GM18870 (cell line): ENCODE results near the gene TUBG2.

Experiments used
- ATAC-seq: cut with Tn5 transposase; IDR thresholded peaks from one replicate; pipeline ENCODE4 v1.9.1; 2021; ENCODE audit warnings: moderate library complexity; ENCODE audit not compliant: unreplicated experiment

TUBG2 gene

GRCh38 chr17:42676424-42677011 is 17.4 kb downstream of the TUBG2 start, which contains the start of gene PLEKHH3:
TSS of gene PLEKHH3 (minus strand) at chr17:42676994. CDS start at chr17:42676563, 431 bp downstream.
- ATAC-seq: no peak

- peak; percentile 52 for ATAC-seq
Observed at GRCh38 chr17:42677012-42677857, 18.2 kb downstream of the TUBG2 start.

- no peak for ATAC-seq
Observed at GRCh38 chr17:42677921-42678781, 19.1 kb downstream of the TUBG2 start.

GRCh38 chr17:42678951-42679491 is 19.9 kb downstream of the TUBG2 start:
- ATAC-seq: no peak

DNA sequence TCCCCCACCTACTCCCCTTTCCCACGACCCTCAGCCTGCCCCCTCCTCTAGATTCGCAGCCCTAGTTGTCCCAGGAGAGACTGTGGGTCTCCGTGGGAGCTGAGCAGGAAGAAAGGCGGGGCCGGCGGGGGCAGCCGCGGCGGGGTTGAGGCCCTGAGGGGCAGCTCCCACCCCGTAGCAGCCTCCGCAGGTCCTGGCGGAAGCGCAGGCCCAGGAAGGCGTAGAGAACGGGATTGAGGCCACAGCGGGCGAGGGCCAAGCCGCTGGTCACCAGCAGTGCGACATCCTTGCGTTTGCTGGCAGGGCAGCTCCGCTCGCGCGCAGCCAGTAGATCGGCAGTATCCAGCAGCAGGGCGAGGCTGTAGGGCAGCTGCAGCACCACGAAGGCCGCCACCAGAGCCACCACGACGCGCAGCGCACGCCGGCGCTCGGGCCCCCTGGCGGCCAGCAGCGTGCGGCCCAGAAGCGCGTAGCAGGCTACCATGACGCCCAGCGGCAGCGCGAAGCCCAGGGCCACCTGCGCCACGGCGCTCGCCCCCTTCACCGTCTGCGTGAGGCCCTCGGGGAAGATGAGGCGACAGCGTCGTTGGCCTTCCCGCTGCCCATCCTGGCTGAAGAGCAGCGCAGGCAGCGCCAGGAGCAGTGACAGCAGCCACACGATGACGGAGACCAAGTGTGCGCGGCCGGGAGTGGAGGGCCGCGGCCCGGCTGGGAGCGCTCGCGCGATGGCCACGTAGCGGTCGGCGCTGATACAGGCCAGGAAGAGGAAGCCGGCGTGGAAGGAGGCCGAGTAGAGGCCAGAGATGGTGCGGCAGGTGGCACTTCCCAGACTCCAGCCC is 20.6 kb downstream of the TUBG2 start:
- ATAC-seq: no peak

DNA sequence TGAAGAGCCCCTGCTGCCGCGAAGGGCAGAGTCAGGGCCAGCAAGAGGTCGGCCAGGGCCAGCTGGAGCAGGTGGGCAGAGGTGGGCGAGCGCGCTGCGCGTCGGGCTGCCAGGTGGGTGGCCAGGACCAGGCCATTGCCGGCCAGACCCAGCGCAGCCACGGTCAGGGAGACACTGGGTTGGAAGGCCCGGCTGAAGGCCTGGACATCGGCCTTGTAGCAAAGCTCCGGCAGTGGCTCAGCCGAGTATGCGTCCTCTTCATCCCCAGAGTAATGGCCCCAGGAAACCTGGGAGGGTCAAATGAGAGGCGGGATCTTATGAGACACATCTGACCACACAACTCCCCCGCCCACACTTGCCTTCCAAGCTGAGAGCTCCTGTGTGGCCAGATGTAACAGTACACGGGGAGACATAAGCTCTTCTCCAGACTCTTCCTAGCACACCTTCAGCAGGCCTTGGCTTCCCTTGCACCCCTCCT is 21.3 kb downstream of the TUBG2 start:
- ATAC-seq: no peak

DNA sequence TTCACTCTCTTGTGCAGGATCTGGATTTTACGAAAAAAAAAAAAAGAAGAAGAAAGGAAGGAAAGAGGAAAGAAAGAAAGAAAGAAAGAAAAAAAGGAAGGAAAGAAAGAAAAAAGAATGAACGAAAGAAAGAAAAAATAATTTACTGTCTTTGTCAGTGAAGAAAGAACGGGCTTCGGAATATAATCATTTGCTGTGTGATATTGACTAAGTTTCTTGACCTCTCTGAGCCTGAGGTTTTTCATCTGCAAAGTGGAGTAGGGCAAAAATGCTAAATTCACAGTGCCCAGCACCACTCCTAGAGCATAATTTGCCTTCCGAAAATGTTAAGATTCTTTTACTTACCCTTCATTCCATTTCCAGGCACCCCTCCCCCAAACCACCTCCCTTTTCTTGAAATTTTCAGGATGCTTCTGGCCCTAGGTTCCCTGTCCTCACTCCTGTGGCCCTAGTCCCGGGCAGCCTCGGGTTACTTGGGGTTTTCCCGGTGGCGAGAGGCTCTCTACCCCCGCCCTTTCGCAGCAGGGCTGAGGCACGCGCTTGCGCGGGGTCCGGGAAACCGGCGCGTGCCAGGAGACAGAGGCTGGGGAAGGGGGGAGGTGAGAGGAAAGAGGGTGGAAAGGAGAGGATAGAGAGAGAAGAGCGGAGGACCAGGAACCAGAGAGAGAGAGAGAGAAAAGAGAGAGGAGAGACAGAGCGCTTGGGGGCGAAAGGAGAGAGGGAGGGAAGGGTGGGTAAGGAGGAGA is 23.1 kb downstream of the TUBG2 start, which contains the start of gene CNTNAP1:
Gene CNTNAP1, plus strand, starts transcription at position 556 of the 746 bp plus-strand sequence. CDS start 299 bp downstream, outside the sequence.
- no peak for ATAC-seq

DNA sequence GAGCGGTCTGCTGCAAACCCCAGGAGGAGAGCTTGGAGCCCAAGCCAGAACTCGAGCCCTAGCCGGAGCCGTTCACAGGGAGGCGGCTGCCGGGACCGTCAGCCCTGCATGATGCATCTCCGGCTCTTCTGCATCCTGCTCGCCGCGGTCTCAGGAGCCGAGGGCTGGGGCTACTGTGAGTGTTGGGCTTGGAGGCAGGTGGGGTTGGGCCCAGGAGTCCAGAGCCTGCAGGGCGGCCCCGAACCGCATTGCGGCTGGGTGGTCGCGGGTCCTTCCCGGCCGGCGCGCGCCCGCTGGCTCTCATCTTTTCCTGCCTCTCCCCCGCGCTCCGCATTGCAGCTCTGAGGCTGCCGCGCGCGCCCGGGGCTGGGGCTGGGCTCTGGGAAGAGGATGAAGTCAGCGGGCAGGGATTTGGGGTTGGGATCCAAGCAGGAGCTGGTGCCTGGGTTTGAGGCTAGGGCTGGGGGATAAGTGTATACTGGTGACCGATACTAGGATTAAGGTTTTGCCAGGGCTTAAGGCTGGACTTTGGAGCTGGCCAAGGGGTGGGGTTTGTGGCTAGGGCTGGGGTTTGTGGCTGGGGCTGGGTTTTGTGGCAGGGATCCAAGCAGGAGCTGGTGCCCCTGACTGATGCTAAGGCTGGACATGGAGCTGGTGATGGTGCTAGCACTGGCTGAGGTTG is 23.8 kb downstream of the TUBG2 start:
- ATAC-seq: no peak

DNA sequence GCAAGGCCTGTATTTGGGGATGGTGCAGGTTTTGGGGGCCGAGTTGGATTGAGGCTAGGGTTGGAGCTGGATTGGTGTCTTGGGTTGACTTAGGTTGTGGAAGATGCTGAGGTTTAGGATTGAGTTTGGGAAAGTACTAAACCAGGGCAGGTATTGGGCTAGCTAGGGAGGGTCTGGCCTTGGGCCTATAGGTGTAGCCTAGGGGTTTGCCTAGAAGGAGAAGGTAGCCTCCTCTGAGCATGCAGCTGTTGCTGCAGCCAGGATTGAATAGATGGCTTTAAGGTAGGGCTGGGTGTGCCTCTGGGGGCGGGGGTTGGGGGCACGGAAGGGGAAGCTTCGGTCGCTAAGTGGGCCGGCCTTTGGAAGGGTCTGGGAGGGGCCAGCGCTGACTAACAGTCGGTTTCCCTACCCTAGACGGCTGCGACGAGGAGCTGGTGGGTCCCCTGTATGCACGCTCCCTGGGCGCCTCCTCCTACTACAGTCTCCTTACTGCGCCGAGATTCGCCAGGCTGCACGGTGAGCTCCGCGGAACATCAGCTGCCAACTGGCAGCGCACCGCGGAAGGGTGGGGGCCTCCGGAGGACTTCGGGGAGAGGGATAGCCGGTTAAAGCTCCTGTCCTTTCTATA is 24.4 kb downstream of the TUBG2 start:
- no peak for ATAC-seq

DNA sequence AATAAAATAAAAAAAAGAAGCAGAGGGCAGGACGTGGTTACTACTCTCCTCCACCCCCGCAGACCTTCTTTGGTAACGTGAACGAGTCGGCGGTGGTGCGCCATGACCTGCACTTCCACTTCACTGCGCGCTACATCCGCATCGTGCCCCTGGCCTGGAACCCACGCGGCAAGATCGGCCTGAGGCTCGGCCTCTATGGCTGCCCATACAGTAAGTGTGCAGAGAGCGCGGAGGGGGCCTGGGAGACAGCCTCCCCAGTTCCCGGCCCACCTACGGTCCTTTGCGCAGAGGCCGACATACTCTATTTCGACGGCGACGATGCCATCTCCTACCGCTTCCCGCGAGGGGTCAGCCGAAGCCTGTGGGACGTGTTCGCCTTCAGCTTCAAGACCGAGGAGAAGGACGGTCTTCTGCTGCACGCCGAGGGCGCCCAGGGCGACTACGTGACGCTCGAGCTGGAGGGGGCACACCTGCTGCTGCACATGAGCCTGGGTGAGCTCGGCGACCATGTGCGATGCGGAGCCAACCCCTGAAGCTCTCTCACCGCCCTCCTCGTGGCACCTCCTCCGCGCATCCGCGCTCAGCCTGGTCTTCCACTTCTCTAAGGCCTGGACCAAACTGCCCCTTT is 26.0 kb downstream of the TUBG2 start:
- ATAC-seq: no peak

GRCh38 chr17:42685831-42686230 is 26.7 kb downstream of the TUBG2 start:
- no peak for ATAC-seq

- ATAC-seq: no peak
Observed at GRCh38 chr17:42686520-42687128, 27.5 kb downstream of the TUBG2 start.

GRCh38 chr17:42687707-42688320 is 28.7 kb downstream of the TUBG2 start:
- no peak for ATAC-seq

GRCh38 chr17:42690596-42690995 is 31.5 kb downstream of the TUBG2 start:
- ATAC-seq: no peak

DNA sequence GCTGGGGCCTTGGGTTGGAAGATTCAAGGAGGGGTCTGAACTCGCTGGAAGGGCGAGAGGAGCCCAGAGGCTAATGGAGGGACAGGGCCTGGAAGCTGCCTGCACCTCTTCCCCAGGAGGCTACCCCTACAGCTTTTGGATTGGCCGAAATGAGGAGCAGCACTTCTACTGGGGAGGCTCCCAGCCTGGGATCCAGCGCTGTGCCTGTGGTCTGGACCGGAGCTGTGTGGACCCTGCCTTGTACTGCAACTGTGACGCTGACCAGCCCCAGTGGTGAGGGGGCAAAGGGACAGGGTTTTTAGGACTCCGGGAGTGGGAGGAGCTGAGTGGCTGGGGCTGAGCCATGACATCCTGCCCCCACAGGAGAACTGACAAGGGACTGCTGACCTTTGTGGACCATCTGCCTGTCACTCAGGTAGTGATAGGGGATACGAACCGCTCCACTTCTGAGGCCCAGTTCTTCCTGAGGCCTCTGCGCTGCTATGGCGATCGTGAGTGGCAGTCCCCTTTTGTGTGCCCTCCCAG is 32.0 kb downstream of the TUBG2 start:
- no peak for ATAC-seq

DNA sequence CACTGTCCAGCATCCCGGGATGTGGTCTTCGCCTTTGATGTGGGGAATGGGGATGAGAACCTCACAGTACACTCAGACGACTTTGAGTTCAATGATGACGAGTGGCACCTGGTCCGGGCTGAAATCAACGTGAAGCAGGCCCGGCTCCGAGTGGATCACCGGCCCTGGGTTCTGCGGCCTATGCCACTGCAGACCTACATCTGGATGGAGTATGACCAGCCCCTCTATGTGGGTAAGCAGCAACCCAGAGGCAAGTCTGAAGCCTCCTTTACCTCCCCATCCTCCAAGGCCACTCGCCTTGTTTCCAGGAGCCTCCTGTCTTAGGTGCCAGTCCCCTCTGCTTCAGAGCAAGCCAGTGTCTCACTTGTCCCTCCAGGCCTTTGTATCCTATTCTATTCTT is 33.4 kb downstream of the TUBG2 start:
- no peak for ATAC-seq

- no peak for ATAC-seq
Observed at GRCh38 chr17:42694524-42694923, 35.4 kb downstream of the TUBG2 start.
